GM12878 (cell line): Measurements from ENCODE around the gene EIF2S2. TPM values are rescaled to one million over a fixed set of nuclear protein-coding genes. Genes with fewer than 3 reads are reported as not detected.

ENCODE experiments used
- ATAC-seq: fragments of 200-7000 bp; cut with Tn5 transposase; 3 replicates; pipeline ENCODE4 v1.9.1; 2020; ENCODE audit warnings: mild to moderate bottlenecking, moderate library complexity
- BruUV-seq: library from RNA; stranded (reverse); fragments of 400-500 nt; replicated peaks from 2 replicates; lab custom pipeline; 2021; lab: Mats Ljungman, UMichigan
- CTCF ChIA-PET: fragments of 300-600 bp; sonication (Branson Sonifier 250); formaldehyde crosslinking; extraction: SDS; loops from one replicate; lab custom pipeline; 2021; ENCODE audit warnings: inconsistent platforms; lab: Yijun Ruan, JAX
- POLR2A ChIA-PET: fragments of 350-600 bp; formaldehyde crosslinking; extraction: SDS; loops from one replicate; lab custom pipeline; 2021; ENCODE audit warnings: inconsistent platforms; lab: Charles Lee
- RAD21 ChIA-PET: fragments of 300-600 bp; sonication (Branson Sonifier 250); formaldehyde crosslinking; loops from one replicate; lab custom pipeline; 2023; ENCODE audit warnings: antibody characterized with exemption; ENCODE audit not compliant: unreplicated experiment; lab: Charles Lee
- SMC1A ChIA-PET: fragments of 300-600 bp; sonication (Branson Sonifier 250); formaldehyde crosslinking; loops from one replicate; lab custom pipeline; 2023; ENCODE audit not compliant: unreplicated experiment, uncharacterized antibody; lab: Charles Lee
- DNase-seq: peaks from one replicate; pipeline ENCODE4 v3.0.0-alpha.2; 2011; ENCODE audit warnings: low read depth, low spot score
- FAIRE-seq: peaks from 3 replicates; lab custom pipeline; 2011; peaks lifted over from hg19 to GRCh38; lab: Jason Lieb, UNC
- H2AFZ ChIP-seq: 2 replicates; pipeline ENCODE4 v1.6.0; 2011; ENCODE audit warnings: low read depth, low read length, control low read depth; ENCODE audit not compliant: control insufficient read depth
- H3K27ac ChIP-seq: 2 replicates; pipeline ENCODE4 v1.5.1; 2011; ENCODE audit warnings: control low read depth; ENCODE audit not compliant: control insufficient read depth, insufficient read depth
- H3K27me3 ChIP-seq, 2 experiments: replicated peaks in 1 of 2; 2 replicates each; pipeline versions ENCODE4 v1.6.0 to v1.6.1; 2011; ENCODE audit warnings: low read length in 1 of 2; ENCODE audit not compliant: control insufficient read depth in 2 of 2, insufficient read depth in 2 of 2
- H3K36me3 ChIP-seq, 2 experiments: 2 replicates each; pipeline ENCODE4 v1.5.1; 2011; ENCODE audit warnings: low read length in 1 of 2; ENCODE audit not compliant: control insufficient read depth in 2 of 2, insufficient read depth in 2 of 2
- H3K4me1 ChIP-seq: 2 replicates; pipeline ENCODE4 v1.6.1; 2011; ENCODE audit warnings: mild to moderate bottlenecking, low read length, moderate library complexity, mixed read lengths; ENCODE audit not compliant: control insufficient read depth, insufficient read depth
- H3K4me2 ChIP-seq: 2 replicates; pipeline ENCODE4 v1.6.0; 2011; ENCODE audit warnings: control low read depth; ENCODE audit not compliant: control insufficient read depth, insufficient read depth
- H3K4me3 ChIP-seq: fragments of 200-600 bp; sonication (generic); 2 replicates; pipeline ENCODE4 v1.5.1; 2016
- H3K79me2 ChIP-seq: 2 replicates; pipeline ENCODE4 v1.6.0; 2011; ENCODE audit warnings: low read length; ENCODE audit not compliant: control insufficient read depth, insufficient read depth
- H3K9ac ChIP-seq: 2 replicates; pipeline ENCODE4 v1.8.0; 2011; ENCODE audit warnings: low read length, control low read depth, mixed read lengths; ENCODE audit not compliant: control insufficient read depth, insufficient read depth
- H3K9me3 ChIP-seq: replicated peaks from 3 replicates; pipeline ENCODE4 v1.5.1; 2011; ENCODE audit warnings: mild to moderate bottlenecking, low read length; ENCODE audit not compliant: control insufficient read depth, insufficient read depth
- H4K20me1 ChIP-seq: 2 replicates; pipeline ENCODE4 v1.6.0; 2011; ENCODE audit not compliant: control insufficient read depth, insufficient read depth
- ATF7 ChIP-seq: fragments of 450-650 bp; IDR thresholded peaks from 2 replicates; pipeline ENCODE4 v1.6.1; 2016; ENCODE audit warnings: low read depth, mild to moderate bottlenecking
- BCL11A ChIP-seq: IDR thresholded peaks from 2 replicates; pipeline ENCODE4 v1.6.1; 2011; ENCODE audit warnings: low read depth, low read length
- IKZF2 ChIP-seq, 2 experiments: fragments of 450-650 bp; IDR thresholded peaks; 2 replicates each; pipeline ENCODE4 v1.6.1; 2017; ENCODE audit warnings: mild to moderate bottlenecking in 2 of 2, moderate library complexity in 2 of 2
- JUNB ChIP-seq: IDR thresholded peaks from 2 replicates; pipeline ENCODE4 v1.6.1; 2016; ENCODE audit warnings: antibody characterized with exemption, mild to moderate bottlenecking
- KDM1A ChIP-seq: fragments of 200-600 bp; sonication (generic); IDR thresholded peaks from 2 replicates; pipeline ENCODE4 v1.6.1; 2016; ENCODE audit warnings: borderline replicate concordance
- MEF2A ChIP-seq: IDR thresholded peaks from 2 replicates; pipeline ENCODE4 v1.6.1; 2011; ENCODE audit warnings: low read depth, mild to moderate bottlenecking, low read length, moderate library complexity; ENCODE audit not compliant: insufficient read depth
- MYB ChIP-seq: fragments of 150-350 bp; IDR thresholded peaks from 2 replicates; pipeline ENCODE4 v1.6.1; 2014; ENCODE audit warnings: mild to moderate bottlenecking, low read depth, low read length, borderline replicate concordance
- POLR2A ChIP-seq: IDR thresholded peaks from 2 replicates; pipeline ENCODE4 v1.6.1; 2011; ENCODE audit warnings: low read depth, mild to moderate bottlenecking, low read length
- RB1 ChIP-seq: fragments of 450-650 bp; formaldehyde crosslinking; IDR thresholded peaks from 2 replicates; pipeline ENCODE4 v1.6.1; 2017; ENCODE audit warnings: mild to moderate bottlenecking, borderline replicate concordance
- RFX5 ChIP-seq: IDR thresholded peaks from 2 replicates; pipeline ENCODE4 v1.6.1; 2011; ENCODE audit warnings: low read depth, low read length, improper control_type of control experiment
- SMAD5 ChIP-seq: IDR thresholded peaks from 2 replicates; pipeline ENCODE4 v1.6.1; 2016; ENCODE audit warnings: antibody characterized with exemption, low read depth
- TCF12 ChIP-seq: IDR thresholded peaks from 2 replicates; pipeline ENCODE4 v1.6.1; 2011; ENCODE audit warnings: low read depth, mild to moderate bottlenecking, low read length
- YY1 ChIP-seq: IDR thresholded peaks from 2 replicates; pipeline ENCODE4 v1.6.1; 2011; ENCODE audit warnings: low read depth, mild to moderate bottlenecking, low read length
- in situ Hi-C: fragments of 300-500 bp; cut with MboI; formaldehyde crosslinking; loops from 9 replicates; pipeline ENCODE4 v1.14.3; 2018; ENCODE audit warnings: mixed read lengths
- intact Hi-C: fragments of 100-400 bp; cut with micrococcal nuclease; formaldehyde crosslinking; loops from one replicate; pipeline ENCODE4 v1.14.2; 2022; ENCODE audit not compliant: unreplicated experiment
- polyA plus RNA-seq, 11 experiments: library from polyadenylated mRNA; depleted of rRNA in 4 of 11; unstranded in 6 of 11; stranded (reverse) in 5 of 11; fragments of >200 nt; fragmentation: Nextera tagmentation in 4 of 11; fragmentation: Illumina TruSeq in 1 of 11; extraction: Ambion mirVana in 4 of 11; extraction: Trizol in 1 of 11; gene quantifications; 1 replicate in 1 of 11; 2 replicates in 10 of 11; pipeline versions ENCODE4 v1.2.1 to v1.2.3, GENCODE V29; 2011 to 2016; ENCODE audit warnings: inconsistent platforms in 2 of 11, missing spikeins in 2 of 11, low read depth in 1 of 11
- total RNA-seq, 4 experiments: library from RNA; depleted of rRNA in 3 of 4; stranded (reverse); fragments of >200 nt in 3 of 4; fragmentation: Illumina TruSeq in 1 of 4; extraction: Trizol in 1 of 4; gene quantifications; 2 replicates each; pipeline versions ENCODE4 v1.2.1 to v1.2.3, GENCODE V29; 2013 to 2021
- TF ChIP-seq, protein P1 (sequence below): IDR thresholded peaks from 2 replicates; pipeline ENCODE4 v1.6.1; 2011; ENCODE audit warnings: low read depth, low read length, improper control_type of control experiment, borderline replicate concordance
- TF ChIP-seq, protein P2 (sequence below): fragments of 450-650 bp; IDR thresholded peaks from 2 replicates; pipeline ENCODE4 v1.6.1; 2017; ENCODE audit warnings: borderline replicate concordance

The EIF2S2 gene
- total and polyA plus RNA-seq, 10 of the 15 experiments (the other 5 are each of a cell fraction or from before 2014, with no cell fraction given) = 60.2 to 153 (median 84.3) TPM

- Histone ChIP-seq H3K27ac (no peak overlapping the region), H4K20me1 (no peaks in the 10 kb centered on the region), H2AFZ (no peak overlapping the region), H3K9me3 (no peaks in the 10 kb centered on the region), H3K4me3 (no peak overlapping the region), H3K4me2 (no peak overlapping the region), H3K79me2 (no peaks in the 10 kb centered on the region), H3K4me1 (peaks cover 4% of the 10 kb centered on the region; the same call in 1 of the 2 replicates), H3K9ac (no peak overlapping the region), H3K36me3 (no peaks in the 10 kb centered on the region), H3K27me3 (peaks cover 0 to under 1% of the 10 kb centered on the region in 2 experiments; a peak in 1 of 4 replicates)
- no peak for FAIRE-seq
- in situ Hi-C loops = loop anchor here (10.0 kb wide), 1 partner anchor 259 kb away; no protein-coding TSS in a partner anchor
- SMC1A ChIA-PET = interaction anchor here (2.6 kb wide), 1 partner anchor 11 kb away, joined by 12 read pairs; the partner anchor contains the start of gene EIF2S2
- POLR2A ChIA-PET = interaction anchor here (0.8 kb wide), 1 partner anchor 11 kb away, joined by 3 read pairs; the partner anchor contains the start of gene EIF2S2
- no TSS peak for BruUV-seq
- intact Hi-C loops = loop anchor here (10.0 kb wide), 1 partner anchor 459 kb away; the partner anchor contains the start of genes ACTL10 and C20orf144
- TF ChIP-seq KDM1A = no peak
- no peak for TF ChIP-seq JUNB
- no peak for TF ChIP-seq ATF7
- no peak for TF ChIP-seq RB1
- TF ChIP-seq TCF12 = no peak
- TF ChIP-seq, protein P1, sequence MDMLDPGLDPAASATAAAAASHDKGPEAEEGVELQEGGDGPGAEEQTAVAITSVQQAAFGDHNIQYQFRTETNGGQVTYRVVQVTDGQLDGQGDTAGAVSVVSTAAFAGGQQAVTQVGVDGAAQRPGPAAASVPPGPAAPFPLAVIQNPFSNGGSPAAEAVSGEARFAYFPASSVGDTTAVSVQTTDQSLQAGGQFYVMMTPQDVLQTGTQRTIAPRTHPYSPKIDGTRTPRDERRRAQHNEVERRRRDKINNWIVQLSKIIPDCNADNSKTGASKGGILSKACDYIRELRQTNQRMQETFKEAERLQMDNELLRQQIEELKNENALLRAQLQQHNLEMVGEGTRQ = no peak
- TF ChIP-seq MYB = no peak
- no peak for TF ChIP-seq YY1
- no peak for TF ChIP-seq BCL11A
- no peak for TF ChIP-seq RFX5
- TF ChIP-seq, protein P2, sequence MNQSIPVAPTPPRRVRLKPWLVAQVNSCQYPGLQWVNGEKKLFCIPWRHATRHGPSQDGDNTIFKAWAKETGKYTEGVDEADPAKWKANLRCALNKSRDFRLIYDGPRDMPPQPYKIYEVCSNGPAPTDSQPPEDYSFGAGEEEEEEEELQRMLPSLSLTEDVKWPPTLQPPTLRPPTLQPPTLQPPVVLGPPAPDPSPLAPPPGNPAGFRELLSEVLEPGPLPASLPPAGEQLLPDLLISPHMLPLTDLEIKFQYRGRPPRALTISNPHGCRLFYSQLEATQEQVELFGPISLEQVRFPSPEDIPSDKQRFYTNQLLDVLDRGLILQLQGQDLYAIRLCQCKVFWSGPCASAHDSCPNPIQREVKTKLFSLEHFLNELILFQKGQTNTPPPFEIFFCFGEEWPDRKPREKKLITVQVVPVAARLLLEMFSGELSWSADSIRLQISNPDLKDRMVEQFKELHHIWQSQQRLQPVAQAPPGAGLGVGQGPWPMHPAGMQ = no peak
- TF ChIP-seq IKZF2 (IDR thresholded peaks at IDR 0.05) = no peak
- no peak for TF ChIP-seq POLR2A
- TF ChIP-seq SMAD5 = no peak
- no peak for TF ChIP-seq MEF2A
- RAD21 ChIA-PET = no interaction called here
- CTCF ChIA-PET = interaction anchor here (0.6 to 1.0 kb wide), 2 partner anchors 330 to 369 kb away, joined by 3 read pairs; no protein-coding TSS in a partner anchor
- ATAC-seq = no peak
- no peak for DNase-seq
These were observed 11.3 kb upstream of the EIF2S2 start for GRCh38 chr20:34123309-34123708.
